CD4-positive, alpha-beta T cell (primary cell): ENCODE data around the gene FAM135A. TPM values are rescaled to one million over a fixed set of nuclear protein-coding genes. Genes with fewer than 3 reads are reported as not detected.

Experiments used
- ATAC-seq: fragments of 200-7000 bp; cut with Tn5 transposase; one replicate; pipeline ENCODE4 v1.10.0; 2022; ENCODE audit warnings: mild to moderate bottlenecking; ENCODE audit not compliant: poor library complexity
- CTCF ChIA-PET: fragments of 350-600 bp; sonication (Branson Sonifier 250); formaldehyde crosslinking; loops from one replicate; lab custom pipeline; 2021; ENCODE audit warnings: antibody characterized with exemption, inconsistent platforms; lab: Charles Lee
- POLR2A ChIA-PET: fragments of 350-600 bp; sonication (Branson Sonifier 250); formaldehyde crosslinking; loops from one replicate; lab custom pipeline; 2021; ENCODE audit warnings: antibody characterized with exemption, inconsistent platforms; lab: Charles Lee
- DNase-seq, 14 experiments: peaks; one replicate each; pipeline ENCODE4 v3.0.0-alpha.2; 2013 to 2020; ENCODE audit warnings: mixed read lengths in 2 of 14
- H3K27ac ChIP-seq, 2 donors: one replicate each; pipeline versions ENCODE4 v1.5.1 to v1.7.0; 2013; ENCODE audit warnings: low read length in 2 of 2, low read depth in 1 of 2, mild to moderate bottlenecking in 1 of 2
- H3K27me3 ChIP-seq, 2 experiments: 1 replicate in 1 of 2; 2 replicates in 1 of 2; pipeline versions ENCODE4 v1.6.1 to v1.7.0; 2013; ENCODE audit warnings: low read length in 2 of 2, control low read depth in 1 of 2, mild to moderate bottlenecking in 1 of 2, moderate library complexity in 1 of 2; ENCODE audit not compliant: insufficient read depth in 2 of 2, control insufficient read depth in 1 of 2
- H3K36me3 ChIP-seq: one replicate; pipeline ENCODE4 v1.6.1; 2013; ENCODE audit warnings: low read length, control low read depth; ENCODE audit not compliant: insufficient read depth
- H3K4me1 ChIP-seq: one replicate; pipeline ENCODE4 v1.6.1; 2013; ENCODE audit warnings: low read length, control low read depth; ENCODE audit not compliant: insufficient read depth
- H3K4me3 ChIP-seq: one replicate; pipeline ENCODE4 v1.5.1; 2013; ENCODE audit warnings: mild to moderate bottlenecking, low read length, moderate library complexity
- H3K9me3 ChIP-seq, 2 experiments: 1 replicate in 1 of 2; 2 replicates in 1 of 2; pipeline versions ENCODE4 v1.6.1 to v1.7.0; 2013; ENCODE audit warnings: low read length in 2 of 2, mild to moderate bottlenecking in 2 of 2, control low read depth in 1 of 2, moderate library complexity in 1 of 2; ENCODE audit not compliant: control insufficient read depth in 1 of 2, insufficient read depth in 1 of 2
- H3K27ac Mint-ChIP-seq: one replicate; pipeline ENCODE4 v1.8.0; 2020; ENCODE audit warnings: mixed read lengths
- H3K27me3 Mint-ChIP-seq: one replicate; pipeline ENCODE4 v1.8.0; 2021; ENCODE audit warnings: mixed read lengths
- H3K36me3 Mint-ChIP-seq: one replicate; pipeline ENCODE4 v1.8.0; 2021; ENCODE audit warnings: low read depth, mixed read lengths
- H3K4me1 Mint-ChIP-seq: one replicate; pipeline ENCODE4 v1.8.0; 2021; ENCODE audit warnings: low read depth, mixed read lengths
- H3K4me3 Mint-ChIP-seq: one replicate; pipeline ENCODE4 v1.8.0; 2020; ENCODE audit warnings: mild to moderate bottlenecking, mixed read lengths
- H3K9me3 Mint-ChIP-seq: one replicate; pipeline ENCODE4 v1.8.0; 2020; ENCODE audit warnings: mixed read lengths
- intact Hi-C, 2 experiments: fragments of 100-400 bp; cut with DNase I in 1 of 2; cut with micrococcal nuclease in 1 of 2; formaldehyde crosslinking; loops; one replicate each; pipeline versions ENCODE4 v1.15.1 to v1.9.0; 2023 to 2025; cut with DNase I, micrococcal nuclease
- total RNA-seq, 174 experiments: library from RNA in 2 of 174; stranded (reverse) in 2 of 174; gene quantifications; one replicate each; pipeline ENCODE4 v1.2.3 and lab custom pipeline; 2021 to 2026
- TF ChIP-seq, protein P1 (sequence below): fragments of 200-600 bp; IDR thresholded peaks from one replicate; pipeline ENCODE4 v1.8.0; 2022; ENCODE audit warnings: antibody characterized with exemption, mild to moderate bottlenecking

FAM135A gene
- total RNA-seq, 2 experiments from 2014 or later = 5.6 to 6.6 TPM

DNA sequence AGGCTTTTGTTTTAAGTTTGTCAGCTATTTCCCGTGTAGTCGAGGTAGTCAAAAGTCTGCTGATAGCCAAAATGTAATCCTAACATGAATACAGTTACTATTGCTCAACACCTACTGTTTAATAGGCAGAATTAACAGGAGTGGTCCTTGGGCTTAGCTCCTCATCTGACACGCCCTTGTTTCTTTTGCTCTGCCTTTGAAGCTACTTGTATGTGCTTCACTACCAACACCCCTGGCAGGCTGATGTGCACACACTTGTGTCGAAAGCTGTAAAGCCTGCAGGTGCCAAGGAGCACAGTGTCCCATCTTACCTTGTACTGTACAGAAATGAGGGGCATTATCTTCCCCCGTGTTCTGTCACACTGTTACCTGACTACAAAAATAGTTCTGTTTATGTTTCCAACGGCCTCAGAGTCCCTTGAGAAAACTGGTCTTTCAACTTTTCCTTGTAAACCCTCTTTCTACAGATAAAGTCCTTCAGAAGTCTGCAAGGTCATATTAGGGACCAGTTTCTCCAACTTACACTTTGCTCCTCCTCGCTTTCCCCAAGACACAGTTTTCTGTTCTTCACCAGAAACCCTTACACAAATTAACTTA lies 162.7 kb downstream of the FAM135A start:
- peaks cover 18% of the 10 kb centered on the region for H3K36me3 Mint-ChIP-seq
- TF ChIP-seq, protein P1, sequence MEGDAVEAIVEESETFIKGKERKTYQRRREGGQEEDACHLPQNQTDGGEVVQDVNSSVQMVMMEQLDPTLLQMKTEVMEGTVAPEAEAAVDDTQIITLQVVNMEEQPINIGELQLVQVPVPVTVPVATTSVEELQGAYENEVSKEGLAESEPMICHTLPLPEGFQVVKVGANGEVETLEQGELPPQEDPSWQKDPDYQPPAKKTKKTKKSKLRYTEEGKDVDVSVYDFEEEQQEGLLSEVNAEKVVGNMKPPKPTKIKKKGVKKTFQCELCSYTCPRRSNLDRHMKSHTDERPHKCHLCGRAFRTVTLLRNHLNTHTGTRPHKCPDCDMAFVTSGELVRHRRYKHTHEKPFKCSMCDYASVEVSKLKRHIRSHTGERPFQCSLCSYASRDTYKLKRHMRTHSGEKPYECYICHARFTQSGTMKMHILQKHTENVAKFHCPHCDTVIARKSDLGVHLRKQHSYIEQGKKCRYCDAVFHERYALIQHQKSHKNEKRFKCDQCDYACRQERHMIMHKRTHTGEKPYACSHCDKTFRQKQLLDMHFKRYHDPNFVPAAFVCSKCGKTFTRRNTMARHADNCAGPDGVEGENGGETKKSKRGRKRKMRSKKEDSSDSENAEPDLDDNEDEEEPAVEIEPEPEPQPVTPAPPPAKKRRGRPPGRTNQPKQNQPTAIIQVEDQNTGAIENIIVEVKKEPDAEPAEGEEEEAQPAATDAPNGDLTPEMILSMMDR = no peak
- peaks cover 13% of the 10 kb centered on the region for H3K36me3 ChIP-seq
- POLR2A ChIA-PET = no interaction called here
- H3K27me3 ChIP-seq = no peaks in the 10 kb centered on the region
- no peak for DNase-seq
- H3K9me3 Mint-ChIP-seq = no peaks in the 10 kb centered on the region
- CTCF ChIA-PET = no interaction called here
- no peaks in the 10 kb centered on the region for H3K9me3 ChIP-seq
- no peak overlapping the region for H3K4me3 ChIP-seq
- H3K4me1 Mint-ChIP-seq = peaks cover 6% of the 10 kb centered on the region
- no peaks in the 10 kb centered on the region for H3K4me1 ChIP-seq
- ATAC-seq = no peak
- H3K27ac ChIP-seq = no peak overlapping the region
- intact Hi-C loops = no loop called here
- no peak overlapping the region for H3K27ac Mint-ChIP-seq
- H3K4me3 Mint-ChIP-seq = no peak overlapping the region
- H3K27me3 Mint-ChIP-seq = no peaks in the 10 kb centered on the region

GRCh38 chr6:70586114-70586513 lies 172.8 kb downstream of the FAM135A start:
- Mint-ChIP-seq H3K4me1 (no peaks in the 10 kb centered on the region), H3K27ac (no peak overlapping the region), H3K9me3 (no peaks in the 10 kb centered on the region), H3K36me3 (peaks cover 65% of the 10 kb centered on the region), H3K27me3 (no peaks in the 10 kb centered on the region), H3K4me3 (no peak overlapping the region)
- ChIA-PET POLR2A (no interaction called here), CTCF (no interaction called here)
- Histone ChIP-seq H3K4me3 (no peak overlapping the region), H3K27ac (no peak overlapping the region), H3K9me3 (no peaks in the 10 kb centered on the region), H3K27me3 (no peaks in the 10 kb centered on the region), H3K36me3 (peaks cover 23% of the 10 kb centered on the region), H3K4me1 (no peaks in the 10 kb centered on the region)
- intact Hi-C loops = no loop called here
- TF ChIP-seq, protein P1 = no peak
- DNase-seq = no peak
- no peak for ATAC-seq

DNA sequence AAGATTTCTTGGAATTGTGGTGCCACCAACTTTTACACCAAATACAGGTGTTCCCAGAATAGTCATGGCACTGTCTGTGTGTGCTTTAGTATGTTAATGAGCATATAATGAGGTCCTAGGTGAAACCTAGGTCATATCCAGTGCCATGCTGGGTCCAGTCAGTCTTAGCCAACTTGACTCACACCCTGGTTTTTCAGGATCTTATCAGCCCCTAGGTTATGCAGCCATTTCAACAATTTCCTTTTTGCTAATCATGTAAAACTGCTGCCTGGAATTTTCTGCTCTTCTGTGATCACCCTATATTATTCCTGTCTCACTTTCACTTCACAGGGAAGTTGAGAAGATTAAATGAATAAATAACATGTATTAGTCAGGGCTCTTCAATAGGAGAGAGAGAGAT lies 177.1 kb downstream of the FAM135A start:
- H3K4me3 ChIP-seq = no peak overlapping the region
- TF ChIP-seq, protein P1 = no peak
- Mint-ChIP-seq H3K27me3 (no peaks in the 10 kb centered on the region), H3K4me3 (no peak overlapping the region), H3K36me3 (peaks cover 39% of the 10 kb centered on the region), H3K9me3 (peaks cover 3% of the 10 kb centered on the region), H3K27ac (no peak overlapping the region), H3K4me1 (no peaks in the 10 kb centered on the region)
- no peaks in the 10 kb centered on the region for H3K27me3 ChIP-seq
- peaks cover 8% of the 10 kb centered on the region for H3K36me3 ChIP-seq
- ChIA-PET CTCF (no interaction called here), POLR2A (no interaction called here)
- no peaks in the 10 kb centered on the region for H3K9me3 ChIP-seq
- DNase-seq (no peak), ATAC-seq (no peak)
- H3K27ac ChIP-seq = no peak overlapping the region
- intact Hi-C loops = no loop called here
- no peaks in the 10 kb centered on the region for H3K4me1 ChIP-seq
